ENCODE data around the gene DDX5.

Gene DDX5

DNA sequence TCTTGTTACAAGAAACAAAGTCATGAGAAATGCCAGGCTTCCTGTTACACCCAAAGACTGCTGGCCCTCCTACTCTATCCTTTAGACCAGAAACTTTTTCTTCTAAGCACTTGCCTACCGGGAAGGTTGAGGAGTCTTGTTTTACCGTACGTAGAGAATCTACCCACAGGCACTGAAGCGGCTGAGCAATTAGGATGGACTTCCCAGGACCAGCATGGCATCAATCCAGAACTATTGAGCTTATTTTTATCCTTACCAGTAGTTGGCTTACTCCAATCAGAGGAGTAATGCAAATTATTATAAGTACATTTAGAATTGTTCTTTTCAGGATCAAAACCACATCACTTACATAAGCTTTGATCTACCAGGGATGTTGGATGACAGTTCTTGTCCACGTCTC, 26.3 kb upstream of the DDX5 start:
- peaks cover 53 to 98% (median 74%) of the 10 kb centered on the region in 4 experiments for H3K36me3 ChIP-seq (ENCODE audit: control insufficient read depth in 4 of 4, insufficient read depth in 4 of 4, low read length in 3 of 4)
- DNase-seq, result no peak
- no peaks in the 10 kb centered on the region for H3K9me3 ChIP-seq (ENCODE audit: control extremely low read depth in 1 of 5, control insufficient read depth in 4 of 5, insufficient read depth in 2 of 5, low read depth in 1 of 5, low read length in 4 of 5)
- no peaks in the 10 kb centered on the region for H3K4me1 ChIP-seq (ENCODE audit: control extremely low read depth in 1 of 4, control insufficient read depth in 4 of 4, insufficient read depth in 4 of 4, low read length in 3 of 4)
- POLR2A ChIA-PET, result no interaction called here
- CTCF ChIA-PET, result interaction anchor here (2.0 kb wide), 1 partner anchor 14 kb away, joined by 7 read pairs; no protein-coding TSS in a partner anchor
- WGBS (ENCODE audit: insufficient coverage), result 94% methylated on average over 4 of the region's 5 CpGs
- no peaks in the 10 kb centered on the region for H3K27me3 ChIP-seq (replicated peaks in 2 of 5; ENCODE audit: control insufficient read depth in 4 of 5, insufficient read depth in 5 of 5, low read length in 4 of 5)
- H3K27ac ChIP-seq (ENCODE audit: insufficient read depth in 1 of 2, low read depth in 1 of 2, low read length in 2 of 2, poor library complexity in 1 of 2, severe bottlenecking in 2 of 2), result no peak overlapping the region
- H3K4me3 ChIP-seq (ENCODE audit: control insufficient read depth in 1 of 7, extremely low read depth in 1 of 7, insufficient read depth in 4 of 7, low read depth in 2 of 7, low read length in 6 of 7), result no peak overlapping the region

DNA sequence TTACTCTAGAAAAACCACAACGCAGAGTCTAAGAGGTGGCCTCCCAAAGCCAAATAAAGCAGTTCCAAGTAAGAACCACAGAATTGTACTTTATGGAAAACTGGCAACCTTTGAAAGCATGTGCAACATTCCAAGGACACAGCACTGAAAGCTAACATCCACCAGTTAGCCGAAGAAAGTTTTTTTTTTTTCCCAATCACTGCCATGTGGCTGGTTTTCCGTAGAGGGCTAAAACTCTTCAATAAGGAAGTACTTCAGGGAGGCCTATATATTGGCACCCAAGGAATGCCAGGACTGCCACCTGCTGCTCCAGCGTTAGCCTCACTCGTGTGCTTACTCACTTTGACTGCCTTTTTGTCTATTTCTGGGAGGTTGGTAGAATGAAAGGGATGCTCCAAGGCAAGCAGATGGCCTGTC, 25.9 kb upstream of the DDX5 start:
- H3K27me3 ChIP-seq (replicated peaks in 2 of 5; ENCODE audit: control insufficient read depth in 4 of 5, insufficient read depth in 5 of 5, low read length in 4 of 5), result no peaks in the 10 kb centered on the region
- no peaks in the 10 kb centered on the region for H3K9me3 ChIP-seq (ENCODE audit: control extremely low read depth in 1 of 5, control insufficient read depth in 4 of 5, insufficient read depth in 2 of 5, low read depth in 1 of 5, low read length in 4 of 5)
- H3K4me1 ChIP-seq (ENCODE audit: control extremely low read depth in 1 of 4, control insufficient read depth in 4 of 4, insufficient read depth in 4 of 4, low read length in 3 of 4), result no peaks in the 10 kb centered on the region
- ChIA-PET CTCF (interaction anchor here (0.7 to 2.0 kb wide), 2 partner anchors 12 to 15 kb away, joined by 3 to 7 read pairs; no protein-coding TSS in a partner anchor), POLR2A (no interaction called here)
- peaks cover 52 to 98% (median 76%) of the 10 kb centered on the region in 4 experiments for H3K36me3 ChIP-seq (ENCODE audit: control insufficient read depth in 4 of 4, insufficient read depth in 4 of 4, low read length in 3 of 4)
- no peak overlapping the region for H3K4me3 ChIP-seq (ENCODE audit: control insufficient read depth in 1 of 7, extremely low read depth in 1 of 7, insufficient read depth in 4 of 7, low read depth in 2 of 7, low read length in 6 of 7)
- WGBS (ENCODE audit: insufficient coverage), result 92% methylated on average over 5 of the region's 5 CpGs
- no peak overlapping the region for H3K27ac ChIP-seq (ENCODE audit: insufficient read depth in 1 of 2, low read depth in 1 of 2, low read length in 2 of 2, poor library complexity in 1 of 2, severe bottlenecking in 2 of 2)
- no peak for DNase-seq

DNA sequence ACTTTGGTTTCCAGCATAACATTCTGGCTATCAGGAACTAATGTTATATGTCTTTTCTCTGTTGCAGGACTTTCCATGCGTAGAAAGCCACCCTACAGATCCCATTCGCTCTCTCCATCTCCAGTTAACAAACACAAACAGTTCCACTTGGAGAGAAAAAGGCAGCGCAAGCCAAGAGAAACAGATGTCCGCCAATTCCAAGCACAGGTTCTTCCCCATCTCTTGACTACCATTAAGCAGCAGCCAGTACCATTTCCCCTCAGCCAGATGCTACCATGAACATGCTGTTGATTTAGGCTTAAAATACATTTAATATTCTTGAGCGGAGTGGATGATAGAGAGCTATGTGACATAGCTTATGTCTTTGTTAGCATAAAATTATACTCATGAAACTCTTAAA, 23.1 kb upstream of the DDX5 start:
- no peaks in the 10 kb centered on the region for H3K9me3 ChIP-seq (ENCODE audit: control extremely low read depth in 1 of 5, control insufficient read depth in 4 of 5, insufficient read depth in 2 of 5, low read depth in 1 of 5, low read length in 4 of 5)
- WGBS (ENCODE audit: insufficient coverage), result 100% methylated on average over 2 of the region's 5 CpGs
- H3K4me3 ChIP-seq (ENCODE audit: control insufficient read depth in 1 of 7, extremely low read depth in 1 of 7, insufficient read depth in 4 of 7, low read depth in 2 of 7, low read length in 6 of 7), result no peak overlapping the region
- peaks cover 44 to 95% (median 73%) of the 10 kb centered on the region in 4 experiments for H3K36me3 ChIP-seq (ENCODE audit: control insufficient read depth in 4 of 4, insufficient read depth in 4 of 4, low read length in 3 of 4)
- H3K27me3 ChIP-seq (replicated peaks in 2 of 5; ENCODE audit: control insufficient read depth in 4 of 5, insufficient read depth in 5 of 5, low read length in 4 of 5), result no peaks in the 10 kb centered on the region
- DNase-seq, result no peak
- no peak overlapping the region for H3K27ac ChIP-seq (ENCODE audit: insufficient read depth in 1 of 2, low read depth in 1 of 2, low read length in 2 of 2, poor library complexity in 1 of 2, severe bottlenecking in 2 of 2)
- H3K4me1 ChIP-seq (ENCODE audit: control extremely low read depth in 1 of 4, control insufficient read depth in 4 of 4, insufficient read depth in 4 of 4, low read length in 3 of 4), result no peaks in the 10 kb centered on the region
- CTCF ChIA-PET, result interaction anchor here (2.1 kb wide), 1 partner anchor 38 kb away, joined by 7 read pairs; no protein-coding TSS in a partner anchor
- POLR2A ChIA-PET, result interaction anchor here (0.6 kb wide), 1 partner anchor 30 kb away, joined by 5 read pairs; no protein-coding TSS in a partner anchor

DNA sequence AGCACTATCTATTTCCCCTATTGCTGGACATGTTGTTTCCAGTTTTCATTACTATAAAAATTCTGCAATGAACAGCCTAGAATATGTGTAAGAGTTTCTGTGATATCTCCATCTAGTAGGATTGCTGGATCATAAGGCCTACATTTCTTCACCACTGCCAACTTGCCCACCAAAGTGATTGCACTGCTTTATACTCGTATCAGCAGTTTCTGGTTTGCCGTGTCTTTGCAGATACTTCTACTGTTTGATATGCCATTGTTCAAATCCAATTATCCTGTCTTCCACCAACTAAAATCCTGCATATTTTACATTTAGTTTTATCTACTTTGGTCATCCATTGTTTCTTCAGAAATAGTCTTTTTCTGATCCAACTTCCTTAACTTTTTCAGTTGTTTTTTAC, 21.8 kb upstream of the DDX5 start:
- Histone ChIP-seq H3K4me1 (ENCODE audit: control extremely low read depth in 1 of 4, control insufficient read depth in 4 of 4, insufficient read depth in 4 of 4, low read length in 3 of 4) (no peaks in the 10 kb centered on the region), H3K27me3 (replicated peaks in 2 of 5; ENCODE audit: control insufficient read depth in 4 of 5, insufficient read depth in 5 of 5, low read length in 4 of 5) (no peaks in the 10 kb centered on the region), H3K4me3 (ENCODE audit: control insufficient read depth in 1 of 7, extremely low read depth in 1 of 7, insufficient read depth in 4 of 7, low read depth in 2 of 7, low read length in 6 of 7) (no peak overlapping the region), H3K36me3 (ENCODE audit: control insufficient read depth in 4 of 4, insufficient read depth in 4 of 4, low read length in 3 of 4) (peaks cover 39 to 94% (median 70%) of the 10 kb centered on the region in 4 experiments), H3K27ac (ENCODE audit: insufficient read depth in 1 of 2, low read depth in 1 of 2, low read length in 2 of 2, poor library complexity in 1 of 2, severe bottlenecking in 2 of 2) (no peak overlapping the region), H3K9me3 (ENCODE audit: control extremely low read depth in 1 of 5, control insufficient read depth in 4 of 5, insufficient read depth in 2 of 5, low read depth in 1 of 5, low read length in 4 of 5) (no peaks in the 10 kb centered on the region)
- 100% methylated on average over 2 of the region's 2 CpGs for WGBS (ENCODE audit: insufficient coverage)
- DNase-seq, result no peak
- ChIA-PET POLR2A (no interaction called here), CTCF (interaction anchor here (1.1 to 2.1 kb wide), 3 partner anchors 10 to 37 kb away, joined by 3 to 7 read pairs (median 3); no protein-coding TSS in a partner anchor)

DNA sequence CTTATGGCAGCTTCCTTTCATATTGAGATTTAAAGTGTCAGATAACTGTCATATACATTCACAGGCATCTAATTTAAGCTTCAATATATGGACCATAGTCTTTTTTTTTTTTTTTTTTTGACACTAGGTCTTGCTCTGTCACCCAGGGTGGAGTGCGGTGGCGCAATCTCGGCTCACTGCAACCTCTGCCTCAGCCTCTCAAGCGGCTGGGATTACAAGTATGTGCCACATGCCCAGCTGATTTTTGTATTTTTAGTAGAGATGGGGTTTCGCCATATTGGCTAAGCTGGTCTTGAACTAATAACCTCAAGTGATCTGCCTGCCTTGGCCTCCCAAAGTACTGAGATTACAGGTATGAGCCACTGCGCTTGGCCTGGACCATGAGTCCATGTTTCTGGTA, 14.3 kb upstream of the DDX5 start:
- Histone ChIP-seq H3K9me3 (ENCODE audit: control extremely low read depth in 1 of 5, control insufficient read depth in 4 of 5, insufficient read depth in 2 of 5, low read depth in 1 of 5, low read length in 4 of 5) (no peaks in the 10 kb centered on the region), H3K27ac (ENCODE audit: insufficient read depth in 1 of 2, low read depth in 1 of 2, low read length in 2 of 2, poor library complexity in 1 of 2, severe bottlenecking in 2 of 2) (no peak overlapping the region), H3K4me3 (ENCODE audit: control insufficient read depth in 1 of 7, extremely low read depth in 1 of 7, insufficient read depth in 4 of 7, low read depth in 2 of 7, low read length in 6 of 7) (no peak overlapping the region), H3K27me3 (replicated peaks in 2 of 5; ENCODE audit: control insufficient read depth in 4 of 5, insufficient read depth in 5 of 5, low read length in 4 of 5) (no peaks in the 10 kb centered on the region), H3K36me3 (ENCODE audit: control insufficient read depth in 4 of 4, insufficient read depth in 4 of 4, low read length in 3 of 4) (peaks cover 16 to 89% (median 54%) of the 10 kb centered on the region in 4 experiments), H3K4me1 (ENCODE audit: control extremely low read depth in 1 of 4, control insufficient read depth in 4 of 4, insufficient read depth in 4 of 4, low read length in 3 of 4) (no peaks in the 10 kb centered on the region)
- POLR2A ChIA-PET, result interaction anchor here (0.6 to 1.3 kb wide), 4 partner anchors 15 to 482 kb away, joined by 3 to 4 read pairs (median 4); partner anchors contain the start of gene DDX5
- DNase-seq, result no peak
- CTCF ChIA-PET, result interaction anchor here (0.9 to 1.2 kb wide), 2 partner anchors 30 to 100 kb away, joined by 3 to 4 read pairs; no protein-coding TSS in a partner anchor
- WGBS (ENCODE audit: insufficient coverage), result 100% methylated on average over 3 of the region's 6 CpGs

DNA sequence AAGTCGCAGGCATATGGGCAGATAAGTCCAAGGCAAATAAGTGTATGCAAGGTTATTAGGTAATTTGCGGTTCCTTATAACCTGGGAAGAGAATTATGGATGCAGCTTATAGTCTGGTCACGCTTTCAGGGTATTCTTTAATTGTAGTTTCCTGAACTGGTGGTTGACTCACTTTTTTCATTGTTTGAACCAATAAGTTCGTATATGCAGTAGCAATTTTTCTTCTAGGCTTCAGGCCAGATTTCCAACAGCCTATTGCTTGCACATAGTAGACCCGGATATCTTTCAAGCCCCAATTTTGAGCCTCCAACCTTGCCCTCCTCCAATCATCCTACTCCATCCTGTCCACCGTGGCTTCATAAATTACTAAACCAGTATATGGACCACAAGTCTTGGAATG, 13.5 kb upstream of the DDX5 start:
- POLR2A ChIA-PET, result interaction anchor here (0.6 to 0.9 kb wide), 2 partner anchors 43 to 481 kb away, joined by 3 to 4 read pairs; no protein-coding TSS in a partner anchor
- 97% methylated on average over 5 of the region's 6 CpGs for WGBS (ENCODE audit: insufficient coverage)
- H3K4me3 ChIP-seq (ENCODE audit: control insufficient read depth in 1 of 7, extremely low read depth in 1 of 7, insufficient read depth in 4 of 7, low read depth in 2 of 7, low read length in 6 of 7), result no peak overlapping the region
- no peaks in the 10 kb centered on the region for H3K27me3 ChIP-seq (replicated peaks in 2 of 5; ENCODE audit: control insufficient read depth in 4 of 5, insufficient read depth in 5 of 5, low read length in 4 of 5)
- no peak overlapping the region for H3K27ac ChIP-seq (ENCODE audit: insufficient read depth in 1 of 2, low read depth in 1 of 2, low read length in 2 of 2, poor library complexity in 1 of 2, severe bottlenecking in 2 of 2)
- H3K9me3 ChIP-seq (ENCODE audit: control extremely low read depth in 1 of 5, control insufficient read depth in 4 of 5, insufficient read depth in 2 of 5, low read depth in 1 of 5, low read length in 4 of 5), result no peaks in the 10 kb centered on the region
- no peaks in the 10 kb centered on the region for H3K4me1 ChIP-seq (ENCODE audit: control extremely low read depth in 1 of 4, control insufficient read depth in 4 of 4, insufficient read depth in 4 of 4, low read length in 3 of 4)
- CTCF ChIA-PET, result interaction anchor here (1.1 to 1.4 kb wide), 3 partner anchors 96 to 100 kb away, joined by 3 to 4 read pairs (median 3); no protein-coding TSS in a partner anchor
- H3K36me3 ChIP-seq (ENCODE audit: control insufficient read depth in 4 of 4, insufficient read depth in 4 of 4, low read length in 3 of 4), result peaks cover 14 to 89% (median 53%) of the 10 kb centered on the region in 4 experiments
- DNase-seq, result no peak

DNA sequence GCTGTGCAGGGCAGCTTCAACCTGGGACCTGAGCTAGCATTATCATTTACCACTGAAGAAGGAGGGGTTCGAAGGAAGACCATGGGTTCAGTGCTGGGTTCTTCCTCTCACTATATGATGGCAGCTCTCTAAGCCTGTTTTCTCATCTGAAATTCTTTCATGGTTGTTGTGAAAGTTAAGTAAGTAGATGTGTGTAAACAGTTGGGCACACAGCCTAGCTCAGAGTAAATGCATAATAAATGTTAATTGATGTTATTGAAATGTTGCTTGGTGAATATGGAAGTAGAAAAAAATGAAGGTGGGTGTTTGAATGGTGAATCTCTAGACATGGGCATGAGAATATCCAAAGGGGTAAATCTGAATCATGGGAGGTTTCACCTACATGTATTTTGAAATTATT, 9.7 kb upstream of the DDX5 start:
- Histone ChIP-seq H3K4me3 (ENCODE audit: control insufficient read depth in 1 of 7, extremely low read depth in 1 of 7, insufficient read depth in 4 of 7, low read depth in 2 of 7, low read length in 6 of 7) (no peak overlapping the region), H3K4me1 (ENCODE audit: control extremely low read depth in 1 of 4, control insufficient read depth in 4 of 4, insufficient read depth in 4 of 4, low read length in 3 of 4) (no peaks in the 10 kb centered on the region), H3K27ac (ENCODE audit: insufficient read depth in 1 of 2, low read depth in 1 of 2, low read length in 2 of 2, poor library complexity in 1 of 2, severe bottlenecking in 2 of 2) (no peak overlapping the region), H3K9me3 (ENCODE audit: control extremely low read depth in 1 of 5, control insufficient read depth in 4 of 5, insufficient read depth in 2 of 5, low read depth in 1 of 5, low read length in 4 of 5) (no peaks in the 10 kb centered on the region), H3K36me3 (ENCODE audit: control insufficient read depth in 4 of 4, insufficient read depth in 4 of 4, low read length in 3 of 4) (peaks cover 23 to 85% (median 55%) of the 10 kb centered on the region in 4 experiments), H3K27me3 (replicated peaks in 2 of 5; ENCODE audit: control insufficient read depth in 4 of 5, insufficient read depth in 5 of 5, low read length in 4 of 5) (no peaks in the 10 kb centered on the region)
- DNase-seq, result no peak
- ChIA-PET POLR2A (interaction anchor here (1.0 to 2.3 kb wide), 2 partner anchors 9 to 11 kb away, joined by 3 to 13 read pairs; partner anchors contain the start of genes CEP95 and DDX5), CTCF (interaction anchor here (1.1 kb wide), 1 partner anchor 8 kb away, joined by 3 read pairs; no protein-coding TSS in a partner anchor)
- 83% methylated on average over 1 of the region's 1 CpG for WGBS (ENCODE audit: insufficient coverage)

Measured in common myeloid progenitor, CD34-positive (primary cell).